HepG2 (cell line): ENCODE measurements around the gene RNF10. TPM values are rescaled to one million over a fixed set of nuclear protein-coding genes. Genes with fewer than 3 reads are reported as not detected.

Experiments used
- ATAC-seq: fragments of 200-7000 bp; cut with Tn5 transposase; 3 replicates; pipeline ENCODE4 v1.9.1; 2020; ENCODE audit warnings: mild to moderate bottlenecking, moderate library complexity
- BruUV-seq: library from RNA; stranded (reverse); fragments of 400-500 nt; replicated peaks from 2 replicates; lab custom pipeline; 2021; lab: Mats Ljungman, UMichigan
- CTCF ChIA-PET: fragments of 300-600 bp; formaldehyde crosslinking; extraction: SDS; loops from one replicate; lab custom pipeline; 2021; ENCODE audit warnings: low total read pairs, inconsistent platforms, low intra/inter-chr PET ratio; lab: Yijun Ruan, JAX
- POLR2A ChIA-PET: fragments of 350-600 bp; sonication (Branson Sonifier 250); formaldehyde crosslinking; loops from one replicate; lab custom pipeline; 2020; ENCODE audit warnings: antibody characterized with exemption, inconsistent platforms; lab: Yijun Ruan, JAX
- DNase-seq: peaks from one replicate; pipeline ENCODE4 v3.0.0-alpha.2; 2015; ENCODE audit warnings: low spot score
- FAIRE-seq: peaks from 3 replicates; lab custom pipeline; 2011; peaks lifted over from hg19 to GRCh38; lab: Jason Lieb, UNC
- H2AFZ ChIP-seq: one replicate; pipeline ENCODE4 v1.6.1; 2011; ENCODE audit warnings: low read length, inconsistent platforms
- H3K27ac ChIP-seq: fragments of 300-600 bp; 3 replicates; pipeline ENCODE4 v1.8.0; 2011; ENCODE audit warnings: mixed run types, mild to moderate bottlenecking, mixed read lengths, low read length, inconsistent platforms; ENCODE audit not compliant: insufficient read depth; ENCODE audit errors: extremely low read length
- H3K27me3 ChIP-seq, 2 experiments: fragments of 200-600 bp in 1 of 2; 2 replicates in 1 of 2; 3 replicates in 1 of 2; pipeline versions ENCODE4 v1.6.0 to v1.8.0; 2011; ENCODE audit warnings: low read length in 2 of 2, mild to moderate bottlenecking in 2 of 2, moderate library complexity in 2 of 2, inconsistent platforms in 1 of 2; ENCODE audit not compliant: insufficient read depth in 2 of 2, control insufficient read depth in 1 of 2
- H3K36me3 ChIP-seq, 2 experiments: fragments of 200-600 bp in 1 of 2; replicated peaks in 1 of 2; 2 replicates in 1 of 2; 3 replicates in 1 of 2; pipeline versions ENCODE4 v1.5.1 to v1.8.0; 2011; ENCODE audit warnings: low read length in 2 of 2, inconsistent platforms in 1 of 2; ENCODE audit not compliant: insufficient read depth in 2 of 2, control insufficient read depth in 1 of 2
- H3K4me1 ChIP-seq: 2 replicates; pipeline ENCODE4 v1.5.1; 2012; ENCODE audit warnings: low read length, inconsistent platforms; ENCODE audit not compliant: insufficient read depth
- H3K4me2 ChIP-seq: 2 replicates; pipeline ENCODE4 v1.6.0; 2011; ENCODE audit warnings: low read depth, low read length, inconsistent platforms
- H3K4me3 ChIP-seq, 3 experiments: fragments of 200-600 bp in 1 of 3; sonication (generic), shearing (Covaris generic) in 1 of 3; replicated peaks in 1 of 3; 2 replicates each; pipeline ENCODE4 v1.5.1; 2011 to 2016; ENCODE audit warnings: low read length in 3 of 3, inconsistent platforms in 2 of 3, low read depth in 2 of 3, mild to moderate bottlenecking in 2 of 3, control low read depth in 1 of 3, mixed read lengths in 1 of 3; ENCODE audit not compliant: insufficient read depth in 1 of 3
- H3K79me2 ChIP-seq: one replicate; pipeline ENCODE4 v1.6.1; 2011; ENCODE audit warnings: low read length, inconsistent platforms; ENCODE audit not compliant: insufficient read depth
- H3K9ac ChIP-seq: 2 replicates; pipeline ENCODE4 v1.6.0; 2011; ENCODE audit warnings: mild to moderate bottlenecking, low read depth, low read length, inconsistent platforms; ENCODE audit not compliant: insufficient read depth
- H3K9me3 ChIP-seq: 2 replicates; pipeline ENCODE4 v1.5.1; 2012; ENCODE audit warnings: mild to moderate bottlenecking, low read length
- H4K20me1 ChIP-seq: 2 replicates; pipeline ENCODE4 v1.6.0; 2011; ENCODE audit warnings: inconsistent platforms, mild to moderate bottlenecking, low read length, moderate library complexity; ENCODE audit not compliant: insufficient read depth
- DR1 ChIP-seq: sonication (generic); formaldehyde crosslinking; IDR thresholded peaks from 2 replicates; pipeline ENCODE4 v1.8.0; 2021; ENCODE audit warnings: mild to moderate bottlenecking, missing genetic modification reagents, inconsistent platforms
- EP300 ChIP-seq, 3 experiments: sonication (generic) in 1 of 3; formaldehyde crosslinking in 1 of 3; IDR thresholded peaks; 2 replicates each; pipeline versions ENCODE4 v1.5.1 to v1.6.1; 2011 to 2020; ENCODE audit warnings: low read depth in 2 of 3, low read length in 2 of 3, borderline replicate concordance in 1 of 3, improper control_type of control experiment in 1 of 3, mild to moderate bottlenecking in 1 of 3, missing genetic modification reagents in 1 of 3, moderate library complexity in 1 of 3
- HMGA1 ChIP-seq: sonication (generic); formaldehyde crosslinking; conservative IDR thresholded peaks from 2 replicates; pipeline ENCODE4 v1.4.0; 2020; ENCODE audit warnings: missing genetic modification reagents
- KMT2B ChIP-seq: IDR thresholded peaks from 2 replicates; pipeline ENCODE4 v1.6.1; 2016; ENCODE audit warnings: missing genetic modification reagents, missing compliant biosample characterization
- MTA3 ChIP-seq: sonication (generic); formaldehyde crosslinking; IDR thresholded peaks from 2 replicates; pipeline ENCODE4 v1.4.0; 2020; ENCODE audit warnings: missing genetic modification reagents
- XBP1 ChIP-seq: sonication (generic); formaldehyde crosslinking; IDR thresholded peaks from 2 replicates; pipeline ENCODE4 v1.5.0; 2020; ENCODE audit warnings: missing genetic modification reagents
- ZBTB39 ChIP-seq: sonication (generic); formaldehyde crosslinking; IDR thresholded peaks from 2 replicates; pipeline ENCODE4 v1.5.0; 2020; ENCODE audit warnings: missing genetic modification reagents
- ZFAT ChIP-seq: sonication (generic); formaldehyde crosslinking; conservative IDR thresholded peaks from 2 replicates; pipeline ENCODE4 v1.8.1; 2023; ENCODE audit warnings: missing genetic modification reagents, inconsistent platforms
- ZFP36 ChIP-seq: fragments of 150-350 bp; IDR thresholded peaks from 2 replicates; pipeline ENCODE4 v1.6.1; 2018; ENCODE audit warnings: borderline replicate concordance, low read length, low read depth; ENCODE audit not compliant: partially characterized antibody
- ZNF614 ChIP-seq: IDR thresholded peaks from 2 replicates; pipeline ENCODE4 v1.6.1; 2018; ENCODE audit warnings: missing biosample characterization, missing genetic modification reagents, inconsistent platforms, borderline replicate concordance
- WGBS: methylation state at CpG from one replicate; pipeline ENCODE4 v1.1.6; 2017; ENCODE audit warnings: low lambda C conversion rate; 5-methylcytosine and 5-hydroxymethylcytosine counted together
- in situ Hi-C: cut with HindIII; loops from 2 replicates; pipeline ENCODE4 v1.10.0; 2017; ENCODE audit warnings: low pct_unique_long_range_greater_than_20kb; ENCODE audit not compliant: extremely low pct_ligation_motif_present
- intact Hi-C: fragments of 100-400 bp; cut with micrococcal nuclease; formaldehyde crosslinking; loops from one replicate; pipeline ENCODE4 v1.10.0; 2022; ENCODE audit not compliant: unreplicated experiment
- polyA plus RNA-seq, 8 experiments: library from polyadenylated mRNA; depleted of rRNA in 3 of 8; stranded (reverse) in 7 of 8; unstranded in 1 of 8; fragments of >200 nt; fragmentation: Illumina TruSeq in 4 of 8; extraction: Trizol in 4 of 8; gene quantifications; 2 replicates each; pipeline versions ENCODE4 v1.2.1 to v1.2.3, GENCODE V29; 2011 to 2016; ENCODE audit warnings: low read depth in 4 of 8, missing spikeins in 1 of 8, mixed read lengths in 1 of 8; ENCODE audit not compliant: insufficient read depth in 1 of 8
- total RNA-seq, 5 experiments: library from RNA; depleted of rRNA; stranded (reverse); fragments of >200 nt; fragmentation: Illumina TruSeq; extraction: Trizol; gene quantifications; 2 replicates each; pipeline ENCODE4 v1.2.3, GENCODE V29; 2016; ENCODE audit warnings: low read depth in 1 of 5
- TF ChIP-seq, protein P1 (sequence below): sonication (generic); formaldehyde crosslinking; IDR thresholded peaks from 2 replicates; pipeline ENCODE4 v1.9.0; 2021; ENCODE audit warnings: missing genetic modification reagents, borderline replicate concordance

The RNF10 gene
- total and polyA plus RNA-seq, 2 of the 13 experiments (the other 11 are each of a cell fraction or from before 2014, with no cell fraction given): 62.5 to 88.0 TPM

GRCh38 chr12:120534703-120535655 lies 823 bp downstream of the RNF10 start:
- H3K9ac ChIP-seq: peak overlapping the region; percentile 93
- CTCF ChIA-PET: no interaction called here
- H3K4me3 ChIP-seq: peak overlapping the region; percentile 72 to 95 (median 88)
- H3K4me2 ChIP-seq: peak overlapping the region; percentile 87
- intact Hi-C loops (loop anchor here (5.0 kb wide), 2 partner anchors 38 to 78 kb away; partner anchors contain the start of gene DYNLL1), in situ Hi-C loops (no loop called here)
- POLR2A ChIA-PET: interaction anchor here (0.6 to 3.0 kb wide), 8 partner anchors 9 to 98 kb away, joined by 3 to 14 read pairs (median 4); partner anchors contain the start of genes DYNLL1 and POP5
- no peak overlapping the region for H2AFZ ChIP-seq
- FAIRE-seq (no peak), DNase-seq (no peak), ATAC-seq (peak; percentile 79)
- H3K27ac ChIP-seq: peak overlapping the region; percentile 80
- WGBS: 1% methylated on average over 24 of the region's 52 CpGs
- H3K27me3 ChIP-seq: no peaks in the 10 kb centered on the region
- peaks cover 55% of the 10 kb centered on the region for H3K79me2 ChIP-seq
- H4K20me1 ChIP-seq: peaks cover 46% of the 10 kb centered on the region
- no TSS peak for BruUV-seq
- H3K9me3 ChIP-seq: no peaks in the 10 kb centered on the region
- peaks cover 2 to 6% of the 10 kb centered on the region in 2 experiments; a peak in 4 of 5 replicates for H3K36me3 ChIP-seq
- peaks cover 37% of the 10 kb centered on the region for H3K4me1 ChIP-seq
- TF ChIP-seq XBP1 (CRISPR knock-in tag) (no peak), ZBTB39 (CRISPR knock-in tag) (no peak), HMGA1 (no peak), EP300 (IDR thresholded peaks at IDR 0.05; ENCODE audit: low read depth in 2 of 2, low read length in 2 of 2) (no peak), EP300 (CRISPR knock-in tag; IDR thresholded peaks at IDR 0.05; ENCODE audit: borderline replicate concordance) (no peak), KMT2B (CRISPR knock-in tag) (no peak; the same call in 1 of the 2 replicates), DR1 (CRISPR knock-in tag) (no peak), ZFAT (CRISPR knock-in tag) (no peak), ZNF614 (no peak), MTA3 (CRISPR knock-in tag) (no peak), ZFP36 (no peak)
- TF ChIP-seq, protein P1, sequence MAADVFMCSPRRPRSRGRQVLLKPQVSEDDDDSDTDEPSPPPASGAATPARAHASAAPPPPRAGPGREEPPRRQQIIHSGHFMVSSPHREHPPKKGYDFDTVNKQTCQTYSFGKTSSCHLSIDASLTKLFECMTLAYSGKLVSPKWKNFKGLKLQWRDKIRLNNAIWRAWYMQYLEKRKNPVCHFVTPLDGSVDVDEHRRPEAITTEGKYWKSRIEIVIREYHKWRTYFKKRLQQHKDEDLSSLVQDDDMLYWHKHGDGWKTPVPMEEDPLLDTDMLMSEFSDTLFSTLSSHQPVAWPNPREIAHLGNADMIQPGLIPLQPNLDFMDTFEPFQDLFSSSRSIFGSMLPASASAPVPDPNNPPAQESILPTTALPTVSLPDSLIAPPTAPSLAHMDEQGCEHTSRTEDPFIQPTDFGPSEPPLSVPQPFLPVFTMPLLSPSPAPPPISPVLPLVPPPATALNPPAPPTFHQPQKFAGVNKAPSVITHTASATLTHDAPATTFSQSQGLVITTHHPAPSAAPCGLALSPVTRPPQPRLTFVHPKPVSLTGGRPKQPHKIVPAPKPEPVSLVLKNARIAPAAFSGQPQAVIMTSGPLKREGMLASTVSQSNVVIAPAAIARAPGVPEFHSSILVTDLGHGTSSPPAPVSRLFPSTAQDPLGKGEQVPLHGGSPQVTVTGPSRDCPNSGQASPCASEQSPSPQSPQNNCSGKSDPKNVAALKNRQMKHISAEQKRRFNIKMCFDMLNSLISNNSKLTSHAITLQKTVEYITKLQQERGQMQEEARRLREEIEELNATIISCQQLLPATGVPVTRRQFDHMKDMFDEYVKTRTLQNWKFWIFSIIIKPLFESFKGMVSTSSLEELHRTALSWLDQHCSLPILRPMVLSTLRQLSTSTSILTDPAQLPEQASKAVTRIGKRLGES (CRISPR knock-in tag): no peak
